ENCODE results near the gene CAMSAP2. TPM values are rescaled to one million over a fixed set of nuclear protein-coding genes. Genes with fewer than 3 reads are reported as not detected.

Gene CAMSAP2
- total and polyA plus RNA-seq, 2 of the 4 experiments (the other 2 are of a cell fraction): 8.3 to 29.4 TPM

DNA sequence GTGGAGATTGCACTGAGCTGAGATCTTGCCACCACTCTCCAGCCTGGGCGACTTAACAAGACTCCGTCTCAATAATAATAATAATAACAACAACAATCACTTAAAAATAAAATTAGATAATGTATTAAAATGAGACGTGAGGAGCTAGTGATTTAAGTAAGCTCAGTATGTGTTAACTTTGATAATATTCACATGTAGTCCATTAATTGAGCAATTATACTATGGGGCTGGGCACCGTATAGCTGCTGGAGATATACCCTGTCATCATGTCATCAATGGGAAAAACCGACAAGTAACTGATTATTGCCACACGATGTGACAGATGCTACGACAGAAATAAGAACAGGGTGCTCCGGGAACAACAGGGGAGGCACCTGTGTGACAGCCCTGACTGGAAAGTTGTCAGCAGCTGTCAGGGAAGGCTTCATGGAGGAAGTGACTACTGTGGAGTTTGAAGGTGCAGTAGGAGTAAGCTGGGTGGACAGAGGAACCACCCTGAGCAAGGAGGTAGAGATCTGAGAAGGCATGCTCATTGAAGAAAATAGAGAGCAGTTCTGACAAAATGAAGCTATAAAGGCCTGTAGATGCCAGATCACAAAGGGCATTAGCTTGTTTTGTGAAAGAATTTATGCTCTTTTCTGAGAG is 924 bp upstream of the CAMSAP2 start:
- peaks cover 3 to 18% of the 10 kb centered on the region in 2 experiments; a peak in 2 of 4 replicates for H3K79me1 ChIP-seq (ENCODE audit: low read depth in 1 of 2, low read length in 2 of 2)
- H2BK15ac ChIP-seq (ENCODE audit: low read depth, low read length): peak overlapping the region; percentile 82; the same call in 2 of the 3 replicates
- no peak overlapping the region; the same call in 1 of the 2 replicates for H3K18ac ChIP-seq (ENCODE audit: low read depth, low read length)
- H3K4me3 ChIP-seq (ENCODE audit: insufficient read depth, low read depth, low read length): no peak overlapping the region
- DNase-seq (no peak), ATAC-seq (ENCODE audit: low read depth) (no peak)
- H2AFZ ChIP-seq (replicated peaks; ENCODE audit: low read length, poor library complexity): peak overlapping the region; percentile 97
- peaks cover 4% of the 10 kb centered on the region; the same call in 1 of the 2 replicates for H3K9me1 ChIP-seq (ENCODE audit: insufficient read depth, low read length)
- H3K14ac ChIP-seq (replicated peaks; ENCODE audit: low read depth, low read length): peak overlapping the region; percentile 92
- intact Hi-C loops (cut with micrococcal nuclease) (loop anchor here (1.0 kb wide), 1 partner anchor 7 kb away; no protein-coding TSS in a partner anchor), dilution Hi-C loops (cut with HindIII; ENCODE audit: low sequenced_read_pairs, unreplicated experiment) (no loop called here), in situ Hi-C loops (cut with MboI; ENCODE audit: low sequenced_read_pairs) (no loop called here)
- H3K4me1 ChIP-seq (ENCODE audit: control insufficient read depth, insufficient read depth, low read length): no peaks in the 10 kb centered on the region; the same call in 1 of the 2 replicates
- peak overlapping the region; percentile 71 for H4K91ac ChIP-seq (ENCODE audit: insufficient read depth, low read depth, low read length)
- peaks cover 26% of the 10 kb centered on the region for H4K20me1 ChIP-seq (ENCODE audit: insufficient read depth, low read length)
- H2AK5ac ChIP-seq (ENCODE audit: low read depth, low read length): peak overlapping the region; percentile 87
- H3K9me3 ChIP-seq (ENCODE audit: control insufficient read depth, insufficient read depth, low read length): no peaks in the 10 kb centered on the region
- CTCF ChIA-PET: interaction anchor here (0.6 kb wide), 1 partner anchor 139 kb away, joined by 3 read pairs; no protein-coding TSS in a partner anchor
- WGBS, 2 experiments (ENCODE audit: extremely low coverage in 2 of 2, insufficient read length in 1 of 2): 90% methylated on average over 2 of the region's 8 CpGs; no CpG with 5 or more reads in 1 of the 2 experiments
- no peak overlapping the region for H3K27ac ChIP-seq (ENCODE audit: insufficient read depth, low read length)
- peak overlapping the region; percentile 87; the same call in 1 of the 2 replicates for H3K4me2 ChIP-seq (ENCODE audit: low read depth, low read length)
- H2BK20ac ChIP-seq (ENCODE audit: low read depth, low read length): peak overlapping the region; percentile 77
- H2BK120ac ChIP-seq (ENCODE audit: low read depth, low read length): peak overlapping the region; percentile 93
- no peak overlapping the region for H3K9ac ChIP-seq (ENCODE audit: low read depth, low read length)
- BruUV-seq (replicated peaks): no TSS peak
- H3K36me3 ChIP-seq (ENCODE audit: control insufficient read depth, insufficient read depth, low read length): no peaks in the 10 kb centered on the region
- peak overlapping the region; percentile 94 for H2AK9ac ChIP-seq (replicated peaks; ENCODE audit: low read depth, low read length, poor library complexity)
- POLR2A ChIA-PET (ENCODE audit: unreplicated experiment): interaction anchor here (1.7 kb wide), 1 partner anchor 68 kb away, joined by 11 read pairs; the partner anchor contains the start of gene DDX59
- no peak for TF ChIP-seq FOS (IDR thresholded peaks at IDR 0.05; ENCODE audit: low read depth, low read length)
- TF ChIP-seq MXI1 (IDR thresholded peaks at IDR 0.05; ENCODE audit: borderline replicate concordance, low read depth, low read length): no peak
- TF ChIP-seq MAZ (IDR thresholded peaks at IDR 0.05; ENCODE audit: borderline replicate concordance, low read depth, low read length): no peak
- peak overlapping the region; percentile 96; the same call in 1 of the 2 replicates for H3K4ac ChIP-seq (ENCODE audit: low read depth, low read length)
- peak overlapping the region; percentile 95 for H3K23ac ChIP-seq (ENCODE audit: low read depth, low read length)
- H4K8ac ChIP-seq (ENCODE audit: low read depth in 2 of 2, low read length in 2 of 2): peak overlapping the region; percentile 53 to 98
- H3K56ac ChIP-seq (ENCODE audit: extremely low read depth, insufficient read depth, low read length): peak overlapping the region; percentile 78; the same call in 1 of the 2 replicates
- peak overlapping the region; percentile 97 for H2BK5ac ChIP-seq (ENCODE audit: low read depth, low read length, poor library complexity, severe bottlenecking)
- no peaks in the 10 kb centered on the region for H3K27me3 ChIP-seq (ENCODE audit: control insufficient read depth, insufficient read depth, low read length)
- H4K5ac ChIP-seq (ENCODE audit: low read depth, low read length): peak overlapping the region; percentile 50; the same call in 1 of the 2 replicates

Measured in IMR-90 (cell line).